ENCODE results near the gene ANKMY1. TPM values are rescaled to one million over a fixed set of nuclear protein-coding genes. Genes with fewer than 3 reads are reported as not detected.

ANKMY1 gene
- total RNA-seq, 1 experiment from 2014 or later: 30.8 TPM

- peaks cover 39% of the 10 kb centered on the region for H3K36me3 ChIP-seq (ENCODE audit: insufficient read depth, low read length)
- no peak overlapping the region for H2AFZ ChIP-seq (ENCODE audit: low read length)
- no peaks in the 10 kb centered on the region for H3K9me2 ChIP-seq (replicated peaks; ENCODE audit: insufficient read depth, low read length)
- no peak overlapping the region for H3K9ac ChIP-seq (ENCODE audit: low read length)
- H3K27me3 ChIP-seq (ENCODE audit: low read length): no peaks in the 10 kb centered on the region
- no peak overlapping the region for H3K4me2 ChIP-seq (ENCODE audit: low read depth, low read length, poor library complexity, severe bottlenecking)
- no peak overlapping the region for H3K4me3 ChIP-seq (ENCODE audit: low read length)
- DNase-seq: no peak
- no peaks in the 10 kb centered on the region for H4K20me1 ChIP-seq (ENCODE audit: insufficient read depth, low read depth, low read length)
- H3K79me2 ChIP-seq (ENCODE audit: low read length): no peaks in the 10 kb centered on the region
- no peaks in the 10 kb centered on the region for H3K4me1 ChIP-seq (ENCODE audit: low read length)
- H3K27ac ChIP-seq (ENCODE audit: low read length): no peak overlapping the region
- peaks cover 22% of the 10 kb centered on the region for H3K9me3 ChIP-seq (ENCODE audit: low read length)
Observed at GRCh38 chr2:240494194-240494793, 63.5 kb downstream of the ANKMY1 start.

- no peak for DNase-seq
- H3K27ac ChIP-seq (ENCODE audit: low read length): no peak overlapping the region
- H3K27me3 ChIP-seq (ENCODE audit: low read length): no peaks in the 10 kb centered on the region
- no peaks in the 10 kb centered on the region for H4K20me1 ChIP-seq (ENCODE audit: insufficient read depth, low read depth, low read length)
- no peaks in the 10 kb centered on the region for H3K79me2 ChIP-seq (ENCODE audit: low read length)
- H3K4me1 ChIP-seq (ENCODE audit: low read length): no peaks in the 10 kb centered on the region
- H3K9me3 ChIP-seq (ENCODE audit: low read length): peaks cover 26% of the 10 kb centered on the region
- H3K9me2 ChIP-seq (replicated peaks; ENCODE audit: insufficient read depth, low read length): no peaks in the 10 kb centered on the region
- no peak overlapping the region for H3K4me3 ChIP-seq (ENCODE audit: low read length)
- H3K4me2 ChIP-seq (ENCODE audit: low read depth, low read length, poor library complexity, severe bottlenecking): no peak overlapping the region
- H2AFZ ChIP-seq (ENCODE audit: low read length): no peak overlapping the region
- H3K36me3 ChIP-seq (ENCODE audit: insufficient read depth, low read length): peaks cover 21% of the 10 kb centered on the region
- no peak overlapping the region for H3K9ac ChIP-seq (ENCODE audit: low read length)
Observed at GRCh38 chr2:240491483-240491882, 66.3 kb downstream of the ANKMY1 start.

GRCh38 chr2:240482141-240482540, 75.6 kb downstream of the ANKMY1 start:
- H3K27ac ChIP-seq (ENCODE audit: low read length): no peak overlapping the region
- H3K9ac ChIP-seq (ENCODE audit: low read length): no peak overlapping the region
- H3K27me3 ChIP-seq (ENCODE audit: low read length): no peaks in the 10 kb centered on the region
- no peaks in the 10 kb centered on the region for H3K79me2 ChIP-seq (ENCODE audit: low read length)
- H3K4me1 ChIP-seq (ENCODE audit: low read length): no peaks in the 10 kb centered on the region
- no peak overlapping the region for H2AFZ ChIP-seq (ENCODE audit: low read length)
- no peak overlapping the region for H3K4me3 ChIP-seq (ENCODE audit: low read length)
- no peaks in the 10 kb centered on the region for H4K20me1 ChIP-seq (ENCODE audit: insufficient read depth, low read depth, low read length)
- no peaks in the 10 kb centered on the region for H3K36me3 ChIP-seq (ENCODE audit: insufficient read depth, low read length)
- H3K4me2 ChIP-seq (ENCODE audit: low read depth, low read length, poor library complexity, severe bottlenecking): no peak overlapping the region
- DNase-seq: no peak
- H3K9me2 ChIP-seq (replicated peaks; ENCODE audit: insufficient read depth, low read length): no peaks in the 10 kb centered on the region
- no peaks in the 10 kb centered on the region for H3K9me3 ChIP-seq (ENCODE audit: low read length)

DNA sequence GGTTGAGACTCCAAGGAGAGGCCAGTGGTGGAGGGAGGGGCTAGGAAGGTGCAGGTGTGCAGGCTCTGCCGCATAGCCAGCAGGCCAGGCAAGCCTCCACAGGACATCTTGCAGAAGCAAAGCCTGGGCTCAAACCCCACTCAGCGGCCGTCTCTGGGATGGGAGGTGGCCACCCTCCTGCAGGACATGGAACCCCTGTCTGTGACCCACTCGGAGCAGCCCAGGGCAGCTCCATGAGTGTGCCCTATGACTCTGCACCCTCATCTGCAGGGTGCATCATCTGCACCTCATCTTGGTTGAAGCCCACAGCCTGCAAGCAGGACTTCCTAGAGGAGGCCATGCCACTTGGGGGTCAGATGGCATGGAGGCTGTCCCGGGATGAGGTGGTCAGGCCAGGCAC, 76.1 kb downstream of the ANKMY1 start:
- no peaks in the 10 kb centered on the region for H3K4me1 ChIP-seq (ENCODE audit: low read length)
- no peak overlapping the region for H3K4me2 ChIP-seq (ENCODE audit: low read depth, low read length, poor library complexity, severe bottlenecking)
- no peak overlapping the region for H3K27ac ChIP-seq (ENCODE audit: low read length)
- no peaks in the 10 kb centered on the region for H3K27me3 ChIP-seq (ENCODE audit: low read length)
- H3K9me3 ChIP-seq (ENCODE audit: low read length): no peaks in the 10 kb centered on the region; the same call in 1 of the 2 replicates
- no peaks in the 10 kb centered on the region for H4K20me1 ChIP-seq (ENCODE audit: insufficient read depth, low read depth, low read length)
- no peak overlapping the region for H3K9ac ChIP-seq (ENCODE audit: low read length)
- H3K4me3 ChIP-seq (ENCODE audit: low read length): no peak overlapping the region
- H3K9me2 ChIP-seq (replicated peaks; ENCODE audit: insufficient read depth, low read length): no peaks in the 10 kb centered on the region
- H2AFZ ChIP-seq (ENCODE audit: low read length): no peak overlapping the region
- no peaks in the 10 kb centered on the region for H3K79me2 ChIP-seq (ENCODE audit: low read length)
- no peaks in the 10 kb centered on the region for H3K36me3 ChIP-seq (ENCODE audit: insufficient read depth, low read length)
- no peak for DNase-seq

- Histone ChIP-seq H3K4me3 (ENCODE audit: low read length) (no peak overlapping the region), H3K4me1 (ENCODE audit: low read length) (no peaks in the 10 kb centered on the region), H3K79me2 (ENCODE audit: low read length) (no peaks in the 10 kb centered on the region), H3K27ac (ENCODE audit: low read length) (no peak overlapping the region), H3K27me3 (ENCODE audit: low read length) (no peaks in the 10 kb centered on the region), H3K9me3 (ENCODE audit: low read length) (no peaks in the 10 kb centered on the region; the same call in none of the 2 replicates), H4K20me1 (ENCODE audit: insufficient read depth, low read depth, low read length) (no peaks in the 10 kb centered on the region), H3K9ac (ENCODE audit: low read length) (no peak overlapping the region), H3K4me2 (ENCODE audit: low read depth, low read length, poor library complexity, severe bottlenecking) (no peak overlapping the region), H2AFZ (ENCODE audit: low read length) (no peak overlapping the region), H3K9me2 (replicated peaks; ENCODE audit: insufficient read depth, low read length) (no peaks in the 10 kb centered on the region), H3K36me3 (ENCODE audit: insufficient read depth, low read length) (no peaks in the 10 kb centered on the region)
- DNase-seq: no peak
Observed at GRCh38 chr2:240480834-240481623, 76.8 kb downstream of the ANKMY1 start.

DNA sequence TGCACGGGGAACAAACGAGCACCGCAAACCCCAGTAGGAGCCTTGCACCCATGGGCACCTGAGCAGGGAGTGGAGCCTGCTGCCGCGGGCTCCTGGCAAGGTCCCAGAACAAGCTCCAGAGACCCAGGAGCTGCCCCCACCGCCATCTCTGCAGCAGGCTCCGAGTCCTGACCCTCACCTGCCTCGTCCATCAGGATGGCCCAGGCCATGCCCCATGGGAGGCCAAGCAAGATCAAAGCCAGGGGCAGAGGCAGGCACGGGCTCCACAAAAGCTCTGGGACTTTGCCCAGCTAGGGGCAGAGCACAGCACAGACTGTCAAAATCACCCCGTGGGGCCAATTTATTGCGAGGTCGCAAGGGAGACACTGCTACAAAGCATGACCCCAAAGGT, 78.7 kb downstream of the ANKMY1 start:
- Histone ChIP-seq H3K27me3 (ENCODE audit: low read length) (no peaks in the 10 kb centered on the region), H3K9me2 (replicated peaks; ENCODE audit: insufficient read depth, low read length) (no peaks in the 10 kb centered on the region), H3K9ac (ENCODE audit: low read length) (no peak overlapping the region), H2AFZ (ENCODE audit: low read length) (no peak overlapping the region), H3K27ac (ENCODE audit: low read length) (no peak overlapping the region), H3K4me1 (ENCODE audit: low read length) (no peaks in the 10 kb centered on the region), H3K4me2 (ENCODE audit: low read depth, low read length, poor library complexity, severe bottlenecking) (no peak overlapping the region), H3K4me3 (ENCODE audit: low read length) (no peak overlapping the region), H4K20me1 (ENCODE audit: insufficient read depth, low read depth, low read length) (no peaks in the 10 kb centered on the region), H3K9me3 (ENCODE audit: low read length) (peaks cover 5% of the 10 kb centered on the region), H3K36me3 (ENCODE audit: insufficient read depth, low read length) (peaks cover 9% of the 10 kb centered on the region), H3K79me2 (ENCODE audit: low read length) (no peaks in the 10 kb centered on the region)
- DNase-seq: no peak

GRCh38 chr2:240478346-240479110, 79.3 kb downstream of the ANKMY1 start:
- Histone ChIP-seq H3K27me3 (ENCODE audit: low read length) (no peaks in the 10 kb centered on the region), H3K4me2 (ENCODE audit: low read depth, low read length, poor library complexity, severe bottlenecking) (no peak overlapping the region), H3K79me2 (ENCODE audit: low read length) (no peaks in the 10 kb centered on the region), H3K9ac (ENCODE audit: low read length) (no peak overlapping the region), H2AFZ (ENCODE audit: low read length) (no peak overlapping the region), H3K9me3 (ENCODE audit: low read length) (peaks cover 5% of the 10 kb centered on the region), H3K4me1 (ENCODE audit: low read length) (no peaks in the 10 kb centered on the region), H3K27ac (ENCODE audit: low read length) (no peak overlapping the region), H3K36me3 (ENCODE audit: insufficient read depth, low read length) (peaks cover 12% of the 10 kb centered on the region), H3K4me3 (ENCODE audit: low read length) (no peak overlapping the region), H4K20me1 (ENCODE audit: insufficient read depth, low read depth, low read length) (no peaks in the 10 kb centered on the region), H3K9me2 (replicated peaks; ENCODE audit: insufficient read depth, low read length) (no peaks in the 10 kb centered on the region)
- DNase-seq: no peak

DNA sequence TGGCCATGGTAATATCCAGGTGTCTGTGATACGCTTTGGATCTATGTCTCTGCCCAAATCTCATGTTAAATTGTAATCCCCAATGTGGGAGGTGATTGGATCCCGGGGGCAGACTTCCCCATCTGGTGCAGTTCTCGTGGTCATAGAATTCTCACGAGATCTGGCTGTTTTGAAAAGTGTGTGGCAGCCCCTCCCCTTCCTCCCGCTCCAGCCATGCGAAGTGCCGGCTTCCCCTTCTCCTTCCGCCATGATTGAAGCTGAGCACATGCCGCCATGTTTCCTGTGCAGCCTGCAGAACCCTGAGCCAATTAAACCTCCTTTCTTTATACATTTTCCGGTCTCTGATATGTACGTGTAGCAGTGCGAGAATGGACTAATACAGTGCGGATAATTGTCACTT, 79.9 kb downstream of the ANKMY1 start:
- peaks cover 15% of the 10 kb centered on the region for H3K36me3 ChIP-seq (ENCODE audit: insufficient read depth, low read length)
- H3K4me1 ChIP-seq (ENCODE audit: low read length): no peaks in the 10 kb centered on the region
- no peaks in the 10 kb centered on the region for H3K27me3 ChIP-seq (ENCODE audit: low read length)
- H2AFZ ChIP-seq (ENCODE audit: low read length): no peak overlapping the region
- DNase-seq: no peak
- H4K20me1 ChIP-seq (ENCODE audit: insufficient read depth, low read depth, low read length): no peaks in the 10 kb centered on the region
- no peak overlapping the region for H3K4me2 ChIP-seq (ENCODE audit: low read depth, low read length, poor library complexity, severe bottlenecking)
- no peaks in the 10 kb centered on the region for H3K9me2 ChIP-seq (replicated peaks; ENCODE audit: insufficient read depth, low read length)
- no peak overlapping the region for H3K9ac ChIP-seq (ENCODE audit: low read length)
- no peaks in the 10 kb centered on the region for H3K79me2 ChIP-seq (ENCODE audit: low read length)
- no peak overlapping the region for H3K27ac ChIP-seq (ENCODE audit: low read length)
- H3K4me3 ChIP-seq (ENCODE audit: low read length): no peak overlapping the region
- peaks cover 5% of the 10 kb centered on the region for H3K9me3 ChIP-seq (ENCODE audit: low read length)

All from Karpas-422 (cell line).